Measurements from ENCODE around the gene PDE6H.

DNA sequence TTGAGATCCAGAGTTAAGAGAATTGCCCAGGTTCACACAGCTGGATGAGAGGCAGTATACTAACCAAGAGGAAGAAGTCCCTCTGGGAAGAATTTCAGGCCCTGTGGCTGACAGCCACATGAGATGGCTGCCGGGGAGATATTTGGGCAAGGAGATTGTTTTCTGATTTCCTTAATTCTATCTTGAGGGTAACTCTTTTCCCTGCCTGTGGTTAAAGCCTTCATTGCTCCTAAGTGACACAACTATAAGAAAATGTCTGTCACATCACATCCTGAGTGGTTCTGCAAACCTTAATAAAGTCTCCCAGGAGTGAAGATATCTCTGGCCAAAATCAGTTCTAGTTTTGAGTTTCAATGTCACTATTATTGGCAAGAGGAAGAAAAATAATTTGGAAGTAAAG, 21.0 kb upstream of the PDE6H start:
- TF ChIP-seq, protein P1, sequence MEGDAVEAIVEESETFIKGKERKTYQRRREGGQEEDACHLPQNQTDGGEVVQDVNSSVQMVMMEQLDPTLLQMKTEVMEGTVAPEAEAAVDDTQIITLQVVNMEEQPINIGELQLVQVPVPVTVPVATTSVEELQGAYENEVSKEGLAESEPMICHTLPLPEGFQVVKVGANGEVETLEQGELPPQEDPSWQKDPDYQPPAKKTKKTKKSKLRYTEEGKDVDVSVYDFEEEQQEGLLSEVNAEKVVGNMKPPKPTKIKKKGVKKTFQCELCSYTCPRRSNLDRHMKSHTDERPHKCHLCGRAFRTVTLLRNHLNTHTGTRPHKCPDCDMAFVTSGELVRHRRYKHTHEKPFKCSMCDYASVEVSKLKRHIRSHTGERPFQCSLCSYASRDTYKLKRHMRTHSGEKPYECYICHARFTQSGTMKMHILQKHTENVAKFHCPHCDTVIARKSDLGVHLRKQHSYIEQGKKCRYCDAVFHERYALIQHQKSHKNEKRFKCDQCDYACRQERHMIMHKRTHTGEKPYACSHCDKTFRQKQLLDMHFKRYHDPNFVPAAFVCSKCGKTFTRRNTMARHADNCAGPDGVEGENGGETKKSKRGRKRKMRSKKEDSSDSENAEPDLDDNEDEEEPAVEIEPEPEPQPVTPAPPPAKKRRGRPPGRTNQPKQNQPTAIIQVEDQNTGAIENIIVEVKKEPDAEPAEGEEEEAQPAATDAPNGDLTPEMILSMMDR (conservative IDR thresholded peaks at IDR 0.05; ENCODE audit: low read length) = no peak
- no peak for TF ChIP-seq EZH2phosphoT487 (IDR thresholded peaks at IDR 0.05; ENCODE audit: borderline replicate concordance)

All from Loucy (cell line).